Measurements from ENCODE around the gene GSG1L.

Gene GSG1L

DNA sequence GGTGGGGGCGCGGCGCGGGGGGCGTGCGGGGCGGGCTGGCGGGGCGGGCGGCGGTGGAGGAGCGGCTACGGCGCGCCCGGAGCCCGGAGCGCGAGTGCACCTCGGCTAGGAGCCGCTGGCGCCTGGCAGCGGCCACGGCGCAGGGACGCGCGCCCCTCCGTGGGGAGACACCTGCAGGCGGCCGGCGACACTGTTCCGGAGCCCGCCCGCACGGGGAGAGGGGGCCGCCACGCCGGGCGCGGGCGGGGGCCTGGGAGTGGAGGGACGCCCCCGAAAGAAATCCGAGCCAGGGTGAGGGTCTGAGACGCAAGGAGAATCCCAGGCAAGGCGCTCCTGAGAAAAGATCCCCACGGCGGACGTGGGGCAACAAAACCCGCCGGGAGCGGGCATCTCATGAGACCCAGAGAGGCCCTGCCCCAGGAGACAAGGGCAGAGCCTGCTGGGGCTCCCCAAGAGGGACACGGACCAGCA is at the start of gene GSG1L:
Gene GSG1L, minus strand, starts transcription at position 124 of the 471 bp plus-strand sequence. CDS start 290 bp downstream, outside the sequence.
- Mint-ChIP-seq H3K4me3 (peak within 1 kb of the TSS; percentile 38), H3K4me1 (no peaks in the 10 kb centered on the region), H3K36me3 (no peaks in the 10 kb centered on the region), H3K27ac (no peak within 1 kb of the TSS), H3K9me3 (no peaks in the 10 kb centered on the region), H3K27me3 (peaks cover 86% of the 10 kb centered on the region)
- peak; percentile 28 for DNase-seq
- CTCF ChIA-PET, result interaction anchor here (2.7 kb wide), 1 partner anchor 91 kb away, joined by 9 read pairs; no protein-coding TSS in a partner anchor

DNA sequence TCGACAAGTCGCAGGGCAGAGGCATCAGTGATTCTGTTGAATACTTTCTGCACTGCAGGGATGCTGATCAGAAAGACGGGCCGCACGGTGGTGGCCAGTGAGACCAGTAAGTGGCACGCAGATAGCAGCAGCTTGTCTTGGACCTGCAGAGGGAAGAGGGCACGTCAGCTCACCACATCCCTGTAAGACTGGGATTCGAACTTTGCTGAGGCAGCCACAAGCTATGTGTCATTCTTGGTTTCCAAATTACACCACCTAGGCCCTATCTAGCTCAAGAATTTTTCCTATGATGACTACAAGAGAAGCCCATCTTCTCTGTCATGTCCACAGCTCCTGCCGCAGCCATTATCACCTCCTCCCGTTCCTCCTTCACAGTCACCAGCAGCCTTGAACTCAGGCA is 49.4 kb upstream of the GSG1L start:
- CTCF ChIA-PET, result interaction anchor here (0.5 to 1.1 kb wide), 4 partner anchors 9 to 104 kb away, joined by 3 to 5 read pairs (median 4); no protein-coding TSS in a partner anchor
- Mint-ChIP-seq H3K4me3 (no peak overlapping the region), H3K27me3 (no peaks in the 10 kb centered on the region)

DNA sequence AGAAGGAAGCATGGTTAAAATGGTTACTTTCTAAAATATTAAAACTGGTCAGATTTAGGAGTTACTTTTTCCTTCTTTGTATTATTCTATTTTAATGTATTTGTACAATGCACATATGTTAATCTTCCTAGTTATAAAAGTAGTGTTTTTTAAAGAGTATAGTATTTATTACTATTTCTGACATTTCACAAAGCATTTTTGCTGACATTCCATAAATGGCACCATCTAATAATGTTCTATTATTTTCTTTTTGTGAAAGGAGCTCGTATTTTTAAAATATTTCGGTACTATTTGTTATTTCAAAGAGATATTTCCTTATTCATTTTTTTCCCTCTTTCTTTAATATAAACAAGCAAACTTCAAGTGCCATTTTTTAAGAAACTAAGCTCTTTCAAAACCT is 47.5 kb upstream of the GSG1L start:
- Mint-ChIP-seq H3K27ac (no peak overlapping the region), H3K27me3 (no peaks in the 10 kb centered on the region), H3K4me3 (no peak overlapping the region), H3K9me3 (no peaks in the 10 kb centered on the region), H3K4me1 (peaks cover 3% of the 10 kb centered on the region), H3K36me3 (peaks cover 67% of the 10 kb centered on the region)
- CTCF ChIA-PET, result interaction anchor here (1.0 kb wide), 1 partner anchor 107 kb away, joined by 3 read pairs; no protein-coding TSS in a partner anchor
- DNase-seq, result no peak

More for the DNA sequence above, 49.4 kb upstream of the GSG1L start:
- Mint-ChIP-seq H3K36me3 (peaks cover 59% of the 10 kb centered on the region), H3K27ac (peak overlapping the region; percentile 51), H3K9me3 (no peaks in the 10 kb centered on the region), H3K4me1 (peaks cover 3% of the 10 kb centered on the region)
- DNase-seq, result no peak

- Mint-ChIP-seq H3K4me1 (peaks cover 3% of the 10 kb centered on the region), H3K4me3 (no peak overlapping the region), H3K36me3 (peaks cover 67% of the 10 kb centered on the region), H3K27me3 (no peaks in the 10 kb centered on the region), H3K27ac (no peak overlapping the region), H3K9me3 (no peaks in the 10 kb centered on the region)
- DNase-seq, result no peak
- CTCF ChIA-PET, result interaction anchor here (1.0 kb wide), 1 partner anchor 108 kb away, joined by 3 read pairs; no protein-coding TSS in a partner anchor
Observed at GRCh38 chr16:28110479-28110878, 47.0 kb upstream of the GSG1L start.

DNA sequence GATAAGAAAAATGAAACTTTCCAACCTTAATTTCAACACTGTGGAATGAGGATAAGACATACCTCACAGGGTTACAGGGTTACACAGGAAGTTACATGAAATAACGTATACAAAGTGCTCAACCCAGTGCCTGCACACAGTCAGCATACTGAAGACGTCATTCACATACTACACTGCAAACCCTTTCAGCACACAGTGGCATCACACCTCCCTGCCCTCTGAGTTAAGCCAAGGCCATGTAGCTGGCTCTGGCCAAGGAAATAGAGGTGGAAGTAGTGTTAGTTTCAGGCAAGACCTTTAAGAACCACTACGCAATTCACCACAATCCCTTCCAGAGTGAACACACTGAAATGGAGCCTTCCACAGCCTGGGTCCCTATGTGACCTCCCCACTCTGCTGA is 46.6 kb upstream of the GSG1L start:
- no peaks in the 10 kb centered on the region for H3K27me3 Mint-ChIP-seq
- H3K4me3 Mint-ChIP-seq, result no peak overlapping the region
- H3K36me3 Mint-ChIP-seq, result peaks cover 68% of the 10 kb centered on the region
- peaks cover 3% of the 10 kb centered on the region for H3K4me1 Mint-ChIP-seq
- no peak overlapping the region for H3K27ac Mint-ChIP-seq
- no peaks in the 10 kb centered on the region for H3K9me3 Mint-ChIP-seq
- CTCF ChIA-PET, result interaction anchor here (0.7 to 1.0 kb wide), 2 partner anchors 27 to 108 kb away, joined by 3 read pairs; no protein-coding TSS in a partner anchor
- DNase-seq, result no peak

DNA sequence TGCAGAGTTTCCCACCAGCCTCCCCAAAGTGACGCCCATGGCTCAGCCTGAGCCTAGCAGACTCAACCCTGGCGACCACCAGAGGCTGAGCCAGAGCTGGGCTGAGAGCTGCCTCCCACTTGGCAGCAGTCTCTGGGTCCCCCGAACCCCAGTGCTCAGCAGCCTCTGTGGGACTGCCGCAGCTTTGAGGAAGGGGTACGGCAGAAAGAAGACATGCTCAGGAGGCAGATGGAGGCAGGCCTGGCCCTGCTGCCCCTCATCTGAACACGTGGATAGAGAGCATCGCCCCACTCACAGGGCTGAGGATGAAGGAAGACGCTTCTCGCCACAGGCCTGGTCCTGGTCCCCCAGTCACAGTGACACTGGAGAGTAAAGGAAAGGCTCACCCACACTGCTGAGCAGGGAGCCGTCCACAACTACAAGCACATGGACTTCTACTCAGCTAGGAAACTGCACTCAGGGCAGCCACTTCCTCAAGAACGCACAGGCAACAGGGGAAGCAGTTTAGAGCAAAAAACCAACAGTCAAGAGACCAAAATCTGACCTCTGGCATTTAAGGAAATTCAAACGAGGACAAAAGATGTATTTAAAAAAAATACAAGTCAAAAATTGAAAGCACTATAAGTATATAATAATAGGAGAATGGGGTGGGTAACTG is 45.2 kb upstream of the GSG1L start:
- Mint-ChIP-seq H3K4me3 (no peak overlapping the region), H3K27me3 (no peaks in the 10 kb centered on the region), H3K4me1 (peaks cover 3% of the 10 kb centered on the region), H3K27ac (peak overlapping the region; percentile 75), H3K9me3 (no peaks in the 10 kb centered on the region), H3K36me3 (peaks cover 76% of the 10 kb centered on the region)
- DNase-seq, result no peak
- CTCF ChIA-PET, result no interaction called here

DNA sequence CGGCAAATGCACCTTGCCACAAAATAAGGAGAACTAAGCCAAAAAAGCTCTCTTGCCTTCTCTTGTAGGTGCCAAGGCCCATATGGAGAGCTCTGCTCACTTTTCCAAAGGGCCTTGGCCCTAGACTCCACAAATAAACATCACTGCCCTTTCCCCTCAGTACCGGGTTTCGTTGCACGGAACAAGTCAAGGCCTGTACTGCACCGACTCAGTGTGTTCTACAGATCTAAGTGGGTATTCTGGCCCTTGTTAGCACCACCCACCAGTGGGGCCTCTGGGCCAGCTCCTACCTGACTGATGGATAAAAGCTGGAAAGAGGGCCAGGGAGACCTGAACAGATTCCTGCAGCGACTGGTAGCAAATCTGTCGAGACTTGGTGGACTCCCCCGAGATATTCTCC is 43.7 kb upstream of the GSG1L start:
- no peak for DNase-seq
- CTCF ChIA-PET, result interaction anchor here (1.0 to 1.5 kb wide), 2 partner anchors 16 to 107 kb away, joined by 3 read pairs; no protein-coding TSS in a partner anchor
- no peaks in the 10 kb centered on the region for H3K27me3 Mint-ChIP-seq
- H3K9me3 Mint-ChIP-seq, result no peaks in the 10 kb centered on the region
- peaks cover 3% of the 10 kb centered on the region for H3K4me1 Mint-ChIP-seq
- H3K36me3 Mint-ChIP-seq, result peaks cover 75% of the 10 kb centered on the region
- no peak overlapping the region for H3K27ac Mint-ChIP-seq
- no peak overlapping the region for H3K4me3 Mint-ChIP-seq

GRCh38 chr16:28106467-28107215 is 43.1 kb upstream of the GSG1L start:
- H3K9me3 Mint-ChIP-seq, result no peaks in the 10 kb centered on the region
- no peak for DNase-seq
- CTCF ChIA-PET, result interaction anchor here (1.0 to 1.5 kb wide), 2 partner anchors 16 to 108 kb away, joined by 3 read pairs; no protein-coding TSS in a partner anchor
- H3K27me3 Mint-ChIP-seq, result no peaks in the 10 kb centered on the region
- no peak overlapping the region for H3K4me3 Mint-ChIP-seq
- no peak overlapping the region for H3K27ac Mint-ChIP-seq
- H3K4me1 Mint-ChIP-seq, result peaks cover 3% of the 10 kb centered on the region
- H3K36me3 Mint-ChIP-seq, result peaks cover 75% of the 10 kb centered on the region

DNA sequence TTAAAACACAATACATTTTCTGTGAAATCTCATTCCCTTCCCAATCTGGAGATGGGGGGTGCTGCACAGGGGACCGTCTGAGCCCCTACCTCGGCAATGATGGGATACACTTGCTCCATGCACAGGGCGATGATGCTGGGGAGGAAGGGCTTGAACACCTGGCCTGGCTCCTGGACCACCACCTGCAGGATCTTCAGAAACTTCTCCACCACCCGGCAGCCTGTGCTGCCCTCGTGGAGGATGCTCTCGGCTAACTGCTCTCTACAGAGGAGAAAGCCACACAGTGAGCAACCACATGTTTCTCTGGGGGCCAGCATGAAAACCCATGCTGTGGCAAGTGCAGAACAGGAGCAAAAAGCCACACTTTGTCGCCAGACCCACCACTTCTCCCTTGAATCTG is 42.4 kb upstream of the GSG1L start:
- CTCF ChIA-PET, result interaction anchor here (1.5 kb wide), 1 partner anchor 109 kb away, joined by 3 read pairs; no protein-coding TSS in a partner anchor
- Mint-ChIP-seq H3K27ac (no peak overlapping the region), H3K4me1 (peaks cover 3% of the 10 kb centered on the region), H3K27me3 (no peaks in the 10 kb centered on the region), H3K9me3 (no peaks in the 10 kb centered on the region), H3K36me3 (peaks cover 74% of the 10 kb centered on the region), H3K4me3 (no peak overlapping the region)
- DNase-seq, result no peak

DNA sequence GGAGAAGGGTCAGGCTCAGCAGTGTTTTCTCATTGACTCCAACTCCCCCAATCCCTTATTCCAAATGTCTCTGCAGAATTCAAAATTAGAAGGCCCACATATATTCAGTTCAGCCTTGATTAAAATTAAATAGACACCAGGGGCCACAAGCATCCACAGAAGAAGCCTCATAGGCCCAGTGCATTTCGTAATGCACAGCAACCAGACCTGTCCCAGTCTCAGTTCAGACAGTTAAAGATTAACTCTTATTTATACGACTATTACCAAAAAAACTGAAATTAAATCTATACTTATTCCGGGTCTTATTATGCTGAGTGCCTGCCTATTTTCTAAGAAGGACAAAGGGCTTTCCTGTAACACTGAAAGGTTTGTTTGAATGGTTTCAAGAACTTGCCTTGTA is 41.8 kb upstream of the GSG1L start:
- H3K4me3 Mint-ChIP-seq, result no peak overlapping the region
- H3K36me3 Mint-ChIP-seq, result peaks cover 74% of the 10 kb centered on the region
- no peak overlapping the region for H3K27ac Mint-ChIP-seq
- no peak for DNase-seq
- CTCF ChIA-PET, result no interaction called here
- H3K27me3 Mint-ChIP-seq, result no peaks in the 10 kb centered on the region
- no peaks in the 10 kb centered on the region for H3K9me3 Mint-ChIP-seq
- peaks cover under 1% of the 10 kb centered on the region for H3K4me1 Mint-ChIP-seq

DNA sequence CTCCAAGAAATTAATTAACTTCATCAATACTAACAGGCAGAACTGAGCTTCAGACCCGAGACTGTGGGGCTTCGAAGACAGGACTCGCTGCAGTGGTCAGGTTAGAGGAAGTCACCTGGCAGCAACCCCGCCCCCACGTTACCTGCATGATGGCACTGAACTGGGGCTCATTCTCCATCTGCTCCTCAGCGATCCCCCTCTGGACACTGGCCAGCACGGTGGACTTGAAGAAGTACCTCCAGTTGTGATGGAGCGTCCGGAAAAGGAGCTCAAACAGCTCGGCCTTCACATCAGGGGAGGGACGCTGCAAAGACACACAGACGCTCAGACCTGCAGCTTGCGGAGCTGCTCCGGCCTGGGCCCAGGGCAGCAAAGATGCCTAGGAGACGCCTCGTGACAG is 40.9 kb upstream of the GSG1L start:
- no peak for DNase-seq
- no peaks in the 10 kb centered on the region for H3K9me3 Mint-ChIP-seq
- H3K36me3 Mint-ChIP-seq, result peaks cover 76% of the 10 kb centered on the region
- no peak overlapping the region for H3K4me3 Mint-ChIP-seq
- no peak overlapping the region for H3K27ac Mint-ChIP-seq
- H3K27me3 Mint-ChIP-seq, result no peaks in the 10 kb centered on the region
- H3K4me1 Mint-ChIP-seq, result no peaks in the 10 kb centered on the region
- CTCF ChIA-PET, result interaction anchor here (1.1 kb wide), 1 partner anchor 8 kb away, joined by 3 read pairs; no protein-coding TSS in a partner anchor

DNA sequence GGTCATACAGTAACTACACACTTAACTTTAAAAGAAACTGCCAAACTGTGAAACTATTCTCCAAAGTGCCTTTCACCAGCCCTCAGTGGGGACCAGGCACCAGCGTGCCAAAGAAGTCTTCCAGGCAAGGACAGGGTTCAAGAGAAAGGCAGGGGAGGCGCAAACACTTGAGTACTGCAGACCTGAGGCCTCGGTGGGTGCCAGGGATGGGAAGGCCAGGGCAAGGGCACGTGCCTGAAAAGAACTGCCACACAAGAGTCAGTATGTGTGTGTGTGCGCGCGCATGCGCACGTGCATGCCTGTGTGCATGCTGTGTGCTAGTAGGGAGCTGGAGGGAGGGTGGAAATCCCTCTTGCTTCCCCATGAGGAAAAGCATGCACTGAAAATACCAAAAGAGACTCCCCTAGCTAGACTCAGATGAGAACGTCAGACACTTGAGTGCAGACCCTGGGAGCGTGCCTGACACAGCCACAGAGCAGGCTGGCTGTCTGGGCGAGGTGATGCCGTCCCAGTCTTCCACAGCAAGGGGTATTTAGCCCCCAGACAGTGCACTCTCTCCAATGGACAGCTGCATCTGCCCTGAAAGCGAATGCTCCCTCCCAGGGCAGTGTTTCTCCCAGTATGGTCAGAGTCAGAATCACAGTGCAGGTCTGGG is 40.1 kb upstream of the GSG1L start:
- H3K27ac Mint-ChIP-seq, result no peak overlapping the region
- no peaks in the 10 kb centered on the region for H3K4me1 Mint-ChIP-seq
- no peak for DNase-seq
- H3K36me3 Mint-ChIP-seq, result peaks cover 79% of the 10 kb centered on the region
- no peaks in the 10 kb centered on the region for H3K9me3 Mint-ChIP-seq
- H3K27me3 Mint-ChIP-seq, result no peaks in the 10 kb centered on the region
- CTCF ChIA-PET, result interaction anchor here (1.1 kb wide), 1 partner anchor 9 kb away, joined by 3 read pairs; no protein-coding TSS in a partner anchor
- H3K4me3 Mint-ChIP-seq, result no peak overlapping the region

GRCh38 chr16:28101533-28101890 is 38.0 kb upstream of the GSG1L start:
- Mint-ChIP-seq H3K27me3 (no peaks in the 10 kb centered on the region), H3K4me3 (no peak overlapping the region), H3K36me3 (peaks cover 80% of the 10 kb centered on the region), H3K9me3 (no peaks in the 10 kb centered on the region), H3K27ac (no peak overlapping the region), H3K4me1 (no peaks in the 10 kb centered on the region)
- DNase-seq, result no peak
- CTCF ChIA-PET, result no interaction called here
